ENCODE results near the gene ADCY5. TPM values are rescaled to one million over a fixed set of nuclear protein-coding genes. Genes with fewer than 3 reads are reported as not detected.

Gene ADCY5
- total RNA-seq, 1 donor from 2014 or later = not detected

DNA sequence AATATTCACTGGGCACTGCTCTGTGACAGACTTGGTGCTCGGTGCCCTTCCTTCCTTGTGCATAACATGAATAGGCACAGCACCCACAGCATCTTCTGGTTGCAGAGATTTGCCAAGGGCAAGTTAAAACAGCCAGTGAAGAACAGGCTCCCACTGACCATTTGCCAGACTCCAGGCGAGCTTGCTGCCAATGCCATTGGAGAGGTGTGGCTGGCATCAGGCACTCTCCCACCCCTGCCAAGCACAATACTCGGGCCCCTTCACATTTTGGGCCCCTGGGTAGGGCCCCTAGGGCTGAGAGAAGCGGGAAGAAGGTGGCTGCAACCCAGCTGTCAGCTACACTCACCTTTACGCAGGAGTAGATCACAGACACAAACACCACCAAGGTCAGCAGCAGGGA, 135.0 kb downstream of the ADCY5 start:
- no peak for DNase-seq (ENCODE audit: extremely low read depth, low read depth, low spot score)

DNA sequence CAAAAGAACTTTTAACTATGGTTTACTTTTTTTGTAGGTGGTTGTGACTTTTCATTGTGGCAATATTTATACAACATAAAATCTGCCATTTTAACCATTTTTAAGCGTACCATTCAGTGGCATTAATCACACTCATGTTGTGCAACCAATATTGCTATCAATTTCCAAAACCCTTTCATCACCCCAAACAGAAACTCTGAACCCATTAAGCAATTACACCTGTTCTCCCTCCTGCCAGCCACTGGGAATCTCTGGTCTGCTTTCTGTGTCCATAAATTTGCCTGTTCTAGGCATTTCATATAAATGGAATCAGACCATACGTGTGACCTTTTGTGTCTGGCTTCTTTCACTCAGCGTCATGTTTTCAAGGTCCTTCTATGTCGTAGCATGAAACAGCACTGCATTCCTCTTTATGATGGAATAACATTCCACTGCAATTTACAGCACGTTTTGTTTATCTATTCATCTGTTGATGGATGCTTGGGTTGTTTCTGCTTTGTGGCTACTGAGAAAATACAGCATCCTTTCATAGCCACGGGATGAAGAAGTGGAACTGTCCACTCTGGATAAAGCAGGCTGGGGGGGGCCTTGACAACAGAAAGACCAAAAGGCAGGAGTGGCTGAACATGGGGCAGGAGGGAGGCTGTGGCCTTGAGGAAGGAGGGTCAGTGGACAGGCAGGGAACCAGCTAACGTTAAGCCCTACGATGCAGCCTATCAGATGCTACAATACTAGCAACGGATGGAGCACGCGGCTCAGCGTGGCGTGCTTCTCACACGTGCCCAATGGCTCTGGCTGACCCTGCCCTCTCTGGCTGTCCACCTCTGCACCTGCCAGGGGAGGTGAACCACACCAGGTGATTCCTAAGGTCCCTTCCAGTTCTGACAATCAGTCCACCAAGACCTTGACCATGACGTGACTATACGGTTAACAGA, 136.3 kb downstream of the ADCY5 start:
- no peak for DNase-seq (ENCODE audit: extremely low read depth, low read depth, low spot score)

DNA sequence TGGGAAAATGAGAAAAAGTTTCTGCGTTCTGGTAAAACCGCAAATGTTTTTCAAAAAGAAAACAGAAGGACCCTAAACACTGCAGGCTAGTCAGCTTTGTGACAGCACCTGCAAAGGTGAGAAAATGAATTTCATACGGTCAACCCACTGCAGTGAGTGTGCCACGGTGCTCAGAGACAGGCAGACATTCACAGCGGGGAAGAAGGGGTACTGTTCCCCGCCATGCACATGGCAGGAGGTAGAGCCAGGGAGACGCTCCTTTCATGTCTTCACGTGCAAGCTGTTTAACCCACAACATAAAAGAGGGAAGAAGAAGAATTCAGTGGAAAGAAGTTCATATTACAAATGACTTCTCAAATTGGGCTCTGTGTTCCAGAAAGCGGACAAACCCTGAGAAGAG, 137.7 kb downstream of the ADCY5 start:
- DNase-seq (ENCODE audit: extremely low read depth, low read depth, low spot score) = no peak

DNA sequence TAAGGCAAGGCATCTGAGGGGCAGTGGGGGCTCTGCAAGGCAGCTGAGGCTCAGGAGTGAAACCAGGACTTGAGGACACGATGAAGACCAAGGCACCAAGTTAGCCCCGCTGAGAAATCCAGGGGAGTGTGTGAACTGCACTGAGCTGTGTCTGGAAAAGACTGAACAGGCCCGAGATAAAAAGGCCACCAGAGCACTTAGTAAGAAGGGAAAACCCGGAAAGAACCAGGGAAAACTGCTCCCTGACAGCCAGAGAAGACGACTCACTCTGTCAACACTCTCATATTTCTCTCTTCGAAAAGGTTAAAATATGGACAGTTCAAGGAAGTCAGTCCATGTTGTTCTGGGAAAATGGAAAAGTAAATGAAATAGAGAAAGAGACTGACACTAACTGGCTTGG, 138.1 kb downstream of the ADCY5 start:
- DNase-seq (ENCODE audit: extremely low read depth, low read depth, low spot score) = no peak

DNA sequence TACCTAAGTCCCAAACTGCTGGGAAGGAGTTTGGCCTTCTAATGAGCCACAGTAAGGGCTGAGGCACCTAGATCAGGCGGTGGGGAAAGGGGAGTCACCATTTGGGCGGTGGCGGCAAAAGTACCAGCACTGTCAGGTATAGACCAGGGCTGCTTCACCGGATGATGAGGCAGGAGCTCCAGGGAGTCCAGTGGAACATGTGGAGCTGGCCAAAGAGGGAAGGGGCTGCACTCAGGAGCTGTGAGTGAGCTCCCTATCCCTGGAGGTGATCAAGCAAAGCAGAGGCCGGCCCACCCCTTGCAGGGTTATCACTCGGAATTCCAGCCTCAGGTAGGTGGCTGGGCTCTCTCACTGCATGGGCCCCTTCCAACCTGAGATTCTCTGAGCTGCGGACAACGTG, 138.7 kb downstream of the ADCY5 start:
- DNase-seq (ENCODE audit: extremely low read depth, low read depth, low spot score) = no peak

DNA sequence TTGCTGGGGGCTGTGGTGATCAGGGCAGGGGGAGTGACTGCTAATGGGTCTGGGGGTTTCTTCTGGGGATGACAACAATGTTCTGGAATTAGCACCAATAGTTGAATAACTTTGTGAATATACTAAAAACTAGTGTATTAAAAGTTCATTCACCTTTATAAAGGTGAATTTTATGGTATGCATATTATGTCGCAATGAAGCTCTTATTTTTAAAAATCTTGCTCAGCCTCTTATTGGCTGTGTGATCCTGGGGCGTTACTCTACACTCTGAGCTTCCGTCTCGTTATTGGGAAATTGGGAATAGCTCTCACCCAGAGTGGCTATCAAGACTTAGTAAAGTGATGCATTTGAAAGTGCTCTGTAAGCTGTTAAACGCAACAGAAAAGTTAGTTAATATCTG, 141.8 kb downstream of the ADCY5 start:
- DNase-seq (ENCODE audit: extremely low read depth, low read depth, low spot score) = no peak

DNA sequence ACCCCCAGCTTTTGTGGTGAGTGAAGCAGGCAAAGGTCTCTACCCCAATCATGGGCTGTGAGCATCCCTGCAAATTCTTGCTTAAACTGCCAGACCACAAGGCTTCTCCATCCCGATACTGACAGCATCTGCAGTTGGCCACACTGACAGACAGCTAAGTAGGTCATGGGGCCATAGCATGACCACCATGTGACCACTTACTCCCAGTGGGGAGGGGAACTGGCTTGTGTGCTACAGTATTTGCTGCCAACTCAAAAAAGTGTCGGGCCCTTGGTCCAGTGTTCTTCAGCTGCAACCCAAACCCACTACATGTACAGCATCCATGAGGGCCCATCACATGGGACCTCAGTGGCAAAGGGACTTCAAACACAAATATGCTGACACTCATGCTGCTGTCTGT, 143.7 kb downstream of the ADCY5 start:
- no peak for DNase-seq (ENCODE audit: extremely low read depth, low read depth, low spot score)

DNA sequence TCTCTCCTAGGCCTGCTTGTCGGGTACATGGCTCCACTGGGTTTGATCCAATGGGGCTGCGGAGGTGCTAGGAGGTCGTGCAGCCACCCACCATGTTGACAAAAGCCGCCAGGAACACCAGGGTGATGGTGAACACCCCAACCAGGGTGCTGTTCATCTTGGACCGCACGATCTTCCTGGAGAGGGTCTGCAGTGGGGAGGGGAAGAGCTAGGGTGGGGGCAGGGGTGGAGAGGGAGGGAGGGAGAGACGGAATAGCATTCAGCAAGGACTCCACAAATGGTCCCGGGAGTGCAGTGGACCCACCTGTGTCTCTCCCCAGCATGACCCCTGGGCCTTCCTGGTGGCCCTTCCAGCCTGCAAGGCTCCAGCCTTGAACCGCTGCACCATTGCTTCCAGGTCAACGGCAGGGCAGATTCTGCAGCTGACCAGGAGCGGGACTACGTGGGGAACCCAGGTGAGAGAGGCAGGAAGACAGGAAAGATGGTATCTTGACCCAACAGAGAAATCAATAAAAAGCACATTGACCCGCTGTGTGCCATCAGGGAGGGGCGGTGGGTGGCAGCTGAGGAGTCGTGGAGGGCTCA, 144.8 kb downstream of the ADCY5 start:
- DNase-seq (ENCODE audit: extremely low read depth, low read depth, low spot score) = no peak

DNA sequence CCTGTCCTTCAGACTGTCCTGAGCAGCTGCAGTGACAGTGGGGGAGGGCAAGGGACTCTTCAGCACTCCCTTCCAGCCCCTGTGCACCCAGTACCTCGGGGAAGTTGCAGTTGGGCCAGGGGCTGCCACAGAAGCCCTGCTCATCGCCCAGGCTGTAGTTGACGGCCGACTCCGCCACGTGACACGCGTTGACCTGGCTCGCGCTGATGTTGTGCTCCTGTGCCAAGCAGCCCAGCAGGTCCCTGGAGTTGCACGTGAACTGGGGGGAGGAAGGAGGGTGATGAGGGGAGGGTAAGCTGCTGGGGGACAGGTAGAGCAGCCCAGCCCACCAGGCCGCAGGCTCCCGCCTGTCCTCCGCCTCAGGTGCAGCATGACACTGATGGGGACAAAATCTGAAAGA, 145.9 kb downstream of the ADCY5 start:
- no peak for DNase-seq (ENCODE audit: extremely low read depth, low read depth, low spot score)

DNA sequence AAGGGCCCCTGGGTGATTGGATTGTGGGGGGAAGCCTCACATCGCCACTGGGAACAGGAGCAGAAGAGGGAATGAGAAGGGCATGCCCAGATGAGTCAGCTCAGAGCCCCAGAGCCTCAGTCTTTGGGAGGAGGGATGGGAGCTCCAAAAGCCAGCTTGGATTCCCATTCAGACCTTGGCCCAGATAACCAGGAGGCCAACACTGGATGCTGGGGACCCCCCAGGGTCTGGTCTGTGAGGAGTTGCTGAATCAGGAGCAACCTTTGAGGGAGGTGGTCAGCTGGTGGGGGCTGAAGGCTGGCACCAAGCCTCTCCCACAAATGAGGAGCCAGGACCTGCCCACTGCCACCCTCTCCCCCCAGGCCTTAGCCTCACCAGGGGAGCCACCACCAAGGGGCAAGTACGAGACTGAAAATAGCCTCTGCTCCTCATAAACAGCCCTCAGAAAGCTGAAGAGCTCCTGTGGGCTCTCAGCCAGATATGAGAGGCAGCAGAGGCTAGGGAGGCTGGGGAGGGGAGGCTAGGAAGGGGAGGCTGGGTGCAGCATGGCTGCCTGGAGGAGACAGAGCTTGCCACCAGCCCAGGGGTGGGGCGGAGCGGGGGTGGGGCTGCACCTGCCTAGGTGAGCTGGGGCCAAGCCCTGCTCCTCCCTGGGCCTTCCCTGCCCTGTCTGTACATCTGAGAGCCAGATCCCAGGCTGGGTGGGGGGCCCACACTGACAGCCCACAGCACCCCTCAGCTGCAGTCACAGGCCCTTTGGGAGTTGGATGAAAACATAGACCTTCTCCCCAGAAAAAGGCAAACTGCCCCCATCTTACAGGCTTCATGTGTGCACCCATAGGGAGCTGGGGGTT, 147.3 kb downstream of the ADCY5 start:
- DNase-seq (ENCODE audit: extremely low read depth, low read depth, low spot score) = no peak

DNA sequence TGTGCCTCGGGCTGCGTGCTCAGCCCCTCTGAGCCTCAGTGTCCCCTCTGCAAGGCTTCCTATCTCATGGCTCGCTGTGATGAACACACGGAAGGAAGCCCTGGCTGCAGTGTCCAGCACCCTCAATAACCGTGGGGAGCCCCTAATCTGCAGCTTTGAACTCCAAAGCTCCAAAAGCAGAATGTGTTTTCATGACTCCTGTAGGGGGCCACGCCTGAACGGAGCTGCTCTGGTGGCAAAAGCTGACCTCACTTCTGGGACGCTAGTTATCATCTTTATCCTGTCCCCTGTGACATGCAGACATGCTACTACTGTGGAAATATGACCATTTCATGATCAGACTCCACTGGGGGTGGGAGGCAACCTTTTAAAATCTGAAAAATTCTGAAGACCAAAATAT, 148.3 kb downstream of the ADCY5 start:
- DNase-seq (ENCODE audit: extremely low read depth, low read depth, low spot score) = no peak

DNA sequence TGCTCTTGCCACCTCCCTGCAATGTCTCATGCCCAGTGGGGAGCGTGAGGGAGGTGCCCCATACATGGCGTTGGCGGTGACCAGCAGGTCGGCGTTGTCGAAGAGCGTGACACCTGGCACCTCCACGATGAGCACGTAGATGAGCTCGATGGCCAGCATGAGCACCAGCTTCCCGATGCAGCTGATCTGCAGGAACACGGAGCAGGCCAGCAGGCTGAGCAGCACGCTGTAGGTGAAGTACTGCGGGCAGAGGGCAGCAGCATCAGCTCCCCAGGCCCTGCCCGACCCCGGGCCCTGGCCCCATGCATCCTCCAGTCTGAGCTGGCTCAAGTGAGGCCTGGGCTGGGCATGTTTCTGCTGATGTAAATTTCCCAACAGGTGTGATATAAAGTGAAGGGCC, 148.8 kb downstream of the ADCY5 start:
- no peak for DNase-seq (ENCODE audit: extremely low read depth, low read depth, low spot score)

DNA sequence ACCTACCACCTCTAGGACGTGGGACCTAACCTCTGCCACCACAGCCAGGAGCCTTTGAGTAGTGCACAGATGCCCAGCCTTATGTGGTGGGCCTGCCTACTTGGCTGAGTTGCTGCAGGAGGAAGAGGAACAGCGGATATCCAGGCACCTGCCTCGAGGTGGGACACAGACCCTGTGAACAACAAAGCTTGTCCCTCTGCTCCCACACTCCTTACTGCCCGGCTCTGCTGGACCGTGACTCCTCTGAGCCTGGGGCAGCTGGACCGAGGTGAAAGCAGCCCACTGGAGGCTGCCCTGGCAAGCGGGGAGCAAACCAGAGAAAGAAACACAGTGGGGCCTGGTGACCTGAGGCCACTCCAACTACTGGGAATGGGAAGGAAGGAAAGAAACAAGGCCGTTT, 149.3 kb downstream of the ADCY5 start:
- DNase-seq (ENCODE audit: extremely low read depth, low read depth, low spot score) = no peak

DNA sequence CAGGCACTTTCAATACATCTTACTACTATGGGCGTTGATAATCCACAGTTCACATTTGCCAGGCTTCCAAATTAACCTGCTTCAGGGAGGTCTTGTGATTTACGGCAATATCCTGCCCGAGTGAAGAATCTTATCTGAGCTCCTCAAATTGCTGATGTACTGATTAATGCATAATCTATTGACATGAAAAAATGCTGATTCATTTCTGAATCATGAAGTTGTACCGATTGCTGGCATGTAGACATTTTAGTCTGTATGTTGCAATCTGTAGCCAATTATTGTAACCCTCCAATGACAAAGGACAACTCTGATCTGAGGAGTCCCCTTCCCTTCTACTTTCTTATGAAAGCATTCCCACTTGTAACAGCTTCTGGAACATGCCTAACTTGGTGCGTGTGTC, 150.0 kb downstream of the ADCY5 start:
- DNase-seq (ENCODE audit: extremely low read depth, low read depth, low spot score) = no peak

DNA sequence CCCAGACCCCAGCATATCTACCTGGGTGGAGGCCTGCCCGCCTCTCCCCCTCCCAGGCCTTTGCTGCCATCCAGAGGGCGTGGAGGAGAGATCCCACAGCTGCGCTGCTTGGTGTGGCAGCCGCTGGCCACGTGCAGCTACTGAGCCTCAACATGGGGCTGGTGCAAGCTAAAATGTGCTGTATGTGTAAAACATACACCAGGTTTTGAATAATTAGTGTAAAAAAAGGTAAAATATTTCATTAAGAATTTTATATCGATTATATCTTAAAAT, 151.3 kb downstream of the ADCY5 start:
- DNase-seq (ENCODE audit: extremely low read depth, low read depth, low spot score) = no peak

DNA sequence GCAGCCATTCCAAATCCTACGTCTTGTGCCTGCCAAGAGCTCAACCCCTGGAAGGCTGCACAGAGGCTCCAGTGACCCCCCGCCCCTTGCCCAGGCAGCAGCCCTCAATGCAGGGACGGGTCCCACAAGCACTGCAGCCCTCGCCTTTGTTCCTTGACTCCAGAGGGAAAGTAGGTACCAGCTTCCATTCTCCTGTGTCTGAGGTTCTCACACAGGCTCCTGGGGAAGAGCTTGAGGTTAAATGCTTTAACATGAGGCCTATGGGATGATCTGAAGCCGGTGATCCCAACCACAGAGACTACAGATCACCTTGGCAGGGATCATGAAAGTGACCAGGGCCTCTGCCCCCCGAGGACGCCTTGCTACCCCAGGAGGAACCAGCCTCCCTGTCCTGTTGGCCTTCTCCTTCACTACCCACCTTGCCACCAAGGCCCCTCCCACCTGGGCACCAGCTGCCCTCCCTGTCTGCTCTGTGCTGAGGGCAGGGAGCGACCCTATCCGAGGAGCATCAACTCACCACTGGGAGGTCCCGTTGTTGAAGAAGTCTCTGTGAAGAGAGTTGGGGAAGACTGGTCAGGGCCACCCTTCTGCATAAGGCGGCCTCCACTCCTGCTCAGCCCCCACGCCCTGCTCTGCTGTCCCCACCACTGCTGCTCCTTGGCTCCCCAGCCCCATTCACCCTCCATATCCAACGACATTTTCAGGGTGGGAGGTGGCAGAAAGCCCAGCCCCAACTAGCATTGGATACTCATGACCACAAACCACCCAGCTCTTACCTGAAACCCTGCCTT, 151.9 kb downstream of the ADCY5 start:
- no peak for DNase-seq (ENCODE audit: extremely low read depth, low read depth, low spot score)

DNA sequence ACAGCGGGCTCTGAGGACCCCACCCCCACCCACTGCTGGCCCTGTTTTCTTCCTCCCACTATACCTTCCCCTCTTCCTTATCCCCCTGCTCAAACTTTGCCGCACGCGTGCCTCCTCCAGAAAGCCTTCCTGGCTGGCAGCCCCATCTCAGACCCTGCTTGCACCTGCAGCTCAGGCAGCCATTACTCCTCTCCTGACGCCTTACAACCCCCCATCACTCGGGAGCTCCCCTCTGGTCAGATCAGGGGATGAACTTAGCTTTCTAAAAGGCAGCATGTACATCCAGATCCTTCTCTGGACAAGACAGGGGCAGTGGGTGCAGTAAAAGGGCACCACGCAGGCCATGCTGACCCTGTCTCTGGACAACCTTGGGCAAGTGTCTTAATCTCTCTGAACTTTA, 152.6 kb downstream of the ADCY5 start:
- no peak for DNase-seq (ENCODE audit: extremely low read depth, low read depth, low spot score)

DNA sequence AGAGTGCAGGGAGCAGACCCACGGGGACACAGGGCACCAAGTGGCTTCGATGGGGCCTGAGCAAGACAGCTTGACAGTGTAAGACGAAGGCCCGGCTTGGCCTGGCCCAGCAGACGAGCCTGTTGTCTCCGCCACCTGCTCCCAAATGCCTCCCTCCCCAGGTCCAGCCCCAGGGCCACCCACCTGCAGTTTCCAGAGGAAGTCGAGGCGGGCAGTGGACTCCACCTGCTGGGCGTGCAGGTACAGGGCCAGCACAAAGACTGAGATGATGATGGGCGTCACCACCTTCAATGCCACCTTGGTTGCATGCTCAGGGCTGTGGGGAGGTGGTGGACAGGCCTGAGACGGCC, 153.0 kb downstream of the ADCY5 start:
- no peak for DNase-seq (ENCODE audit: extremely low read depth, low read depth, low spot score)

DNA sequence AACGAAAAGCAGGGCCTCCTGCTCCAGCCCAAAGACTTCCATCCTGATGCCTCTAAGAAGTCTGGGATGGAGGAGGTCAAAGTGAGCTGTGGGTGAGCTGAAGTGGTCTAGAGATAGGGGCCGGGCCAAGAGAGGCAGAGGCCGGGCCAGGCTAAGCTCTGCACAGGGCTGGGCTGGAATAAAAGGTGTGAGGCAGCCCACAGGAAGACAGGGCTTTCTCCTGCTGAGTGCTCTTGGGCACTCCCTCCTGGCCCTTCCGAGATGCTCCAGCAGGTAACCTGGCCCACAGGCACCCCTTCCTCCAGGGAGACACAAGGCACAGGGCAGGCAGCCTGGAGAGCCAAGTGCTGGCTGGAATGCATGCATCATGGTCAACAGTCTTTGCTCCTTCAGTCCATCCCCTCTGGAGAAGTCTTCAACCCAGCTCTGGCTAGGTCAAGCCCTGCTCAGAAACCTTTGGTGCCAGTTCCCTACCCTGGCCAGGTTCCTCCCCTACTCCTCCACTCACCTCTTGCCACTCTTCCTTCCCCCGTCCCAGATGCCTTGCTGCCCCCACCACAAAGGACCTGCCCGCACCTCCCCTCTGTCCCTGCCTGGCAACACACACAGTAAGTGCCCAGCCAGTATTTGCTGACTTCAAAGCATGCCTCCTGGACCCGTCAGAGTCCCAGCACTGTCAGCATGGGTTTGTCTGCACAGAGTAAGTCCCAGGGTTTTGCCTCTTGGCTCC, 153.6 kb downstream of the ADCY5 start:
- DNase-seq (ENCODE audit: extremely low read depth, low read depth, low spot score) = no peak

DNA sequence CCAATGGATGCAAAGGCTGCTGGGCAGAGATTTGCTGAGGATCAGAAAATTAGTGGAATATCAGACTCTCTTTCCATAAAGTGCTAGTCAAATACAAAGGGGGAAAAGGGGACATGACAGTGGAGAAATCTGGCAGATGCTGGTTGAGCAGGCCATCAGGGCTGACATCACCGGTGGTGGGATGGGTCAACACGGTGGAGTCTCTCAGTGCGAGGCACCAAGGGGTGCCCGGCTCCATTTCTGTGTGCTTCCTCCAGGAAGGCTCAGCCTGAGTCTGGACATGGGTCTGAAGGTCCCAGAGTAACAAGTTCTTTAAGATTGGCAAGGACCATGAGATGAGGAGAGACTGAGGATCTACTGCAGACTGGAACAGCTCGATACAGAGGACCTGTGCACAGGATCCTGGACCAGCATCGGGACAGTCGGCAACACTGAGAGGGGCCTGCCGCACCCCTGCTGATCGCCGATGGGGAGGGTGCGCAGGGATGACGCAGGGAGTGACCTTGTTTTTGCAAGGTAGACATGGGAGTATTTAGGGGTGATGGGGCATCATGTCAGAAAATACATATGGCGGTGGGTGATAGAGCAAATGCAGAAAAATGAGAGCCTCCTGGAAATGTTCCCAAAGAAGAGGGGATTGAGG, 154.5 kb downstream of the ADCY5 start:
- DNase-seq (ENCODE audit: extremely low read depth, low read depth, low spot score) = no peak

Data from glomerular endothelial cell (primary cell).